8988T (cell line): ENCODE measurements around the gene ZFYVE27.
"Not testable (repeated sequence)": the region's sequence is repeated elsewhere in the genome, so short reads cannot be mapped to it uniquely, and the experiment has no call there.

Experiments
- DNase-seq: peaks from one replicate; pipeline ENCODE4 v3.0.0; 2011

The ZFYVE27 gene, protein sequence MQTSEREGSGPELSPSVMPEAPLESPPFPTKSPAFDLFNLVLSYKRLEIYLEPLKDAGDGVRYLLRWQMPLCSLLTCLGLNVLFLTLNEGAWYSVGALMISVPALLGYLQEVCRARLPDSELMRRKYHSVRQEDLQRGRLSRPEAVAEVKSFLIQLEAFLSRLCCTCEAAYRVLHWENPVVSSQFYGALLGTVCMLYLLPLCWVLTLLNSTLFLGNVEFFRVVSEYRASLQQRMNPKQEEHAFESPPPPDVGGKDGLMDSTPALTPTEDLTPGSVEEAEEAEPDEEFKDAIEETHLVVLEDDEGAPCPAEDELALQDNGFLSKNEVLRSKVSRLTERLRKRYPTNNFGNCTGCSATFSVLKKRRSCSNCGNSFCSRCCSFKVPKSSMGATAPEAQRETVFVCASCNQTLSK

DNA sequence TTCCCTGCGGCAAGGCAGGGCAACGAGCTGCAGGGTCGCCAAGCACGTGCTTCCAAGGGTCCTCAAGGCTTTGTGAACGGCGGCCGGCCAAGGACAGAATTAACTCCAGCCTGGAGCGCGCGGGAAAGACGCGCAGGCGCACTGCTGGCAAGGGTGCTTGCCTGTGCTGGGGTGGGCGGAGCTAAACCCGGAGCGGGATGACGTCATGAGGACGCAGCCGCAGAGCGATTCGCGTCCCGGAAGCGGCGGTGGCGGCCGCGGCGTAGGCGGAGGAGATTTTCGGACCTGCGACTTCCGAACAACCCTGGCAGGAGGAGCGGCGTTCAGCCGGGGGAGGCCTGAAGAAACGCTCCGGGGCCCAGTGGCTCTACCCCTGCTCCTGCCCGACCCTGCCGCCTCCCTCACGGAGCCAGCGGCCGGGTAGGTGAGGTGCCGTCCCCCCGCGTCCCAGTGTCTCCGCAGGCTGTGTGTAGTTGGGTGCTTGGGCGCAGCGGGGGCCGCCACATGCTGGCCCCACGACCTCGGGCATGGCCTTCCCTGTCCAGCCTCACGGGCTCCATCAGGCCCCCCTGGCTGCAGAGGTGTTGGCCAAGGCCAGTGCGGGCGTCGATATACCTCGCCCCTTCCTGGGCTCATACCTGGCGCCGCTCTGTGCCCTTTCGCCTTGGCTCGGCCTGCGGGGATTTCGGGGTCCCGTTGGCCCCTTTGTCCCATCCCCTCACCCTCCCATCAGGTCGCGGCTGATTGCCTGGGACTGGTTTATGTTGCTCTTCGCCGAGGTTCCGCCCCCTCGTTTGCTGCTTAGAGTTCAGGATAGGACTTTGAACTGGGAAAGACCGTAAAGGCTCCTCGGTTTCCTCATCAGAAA lies at the start of gene ZFYVE27:
ZFYVE27 (plus strand) TSS at position 227 of the 868 bp plus-strand sequence. CDS start 1,350 bp downstream, outside the sequence.
- peak; percentile 94 for DNase-seq

DNA sequence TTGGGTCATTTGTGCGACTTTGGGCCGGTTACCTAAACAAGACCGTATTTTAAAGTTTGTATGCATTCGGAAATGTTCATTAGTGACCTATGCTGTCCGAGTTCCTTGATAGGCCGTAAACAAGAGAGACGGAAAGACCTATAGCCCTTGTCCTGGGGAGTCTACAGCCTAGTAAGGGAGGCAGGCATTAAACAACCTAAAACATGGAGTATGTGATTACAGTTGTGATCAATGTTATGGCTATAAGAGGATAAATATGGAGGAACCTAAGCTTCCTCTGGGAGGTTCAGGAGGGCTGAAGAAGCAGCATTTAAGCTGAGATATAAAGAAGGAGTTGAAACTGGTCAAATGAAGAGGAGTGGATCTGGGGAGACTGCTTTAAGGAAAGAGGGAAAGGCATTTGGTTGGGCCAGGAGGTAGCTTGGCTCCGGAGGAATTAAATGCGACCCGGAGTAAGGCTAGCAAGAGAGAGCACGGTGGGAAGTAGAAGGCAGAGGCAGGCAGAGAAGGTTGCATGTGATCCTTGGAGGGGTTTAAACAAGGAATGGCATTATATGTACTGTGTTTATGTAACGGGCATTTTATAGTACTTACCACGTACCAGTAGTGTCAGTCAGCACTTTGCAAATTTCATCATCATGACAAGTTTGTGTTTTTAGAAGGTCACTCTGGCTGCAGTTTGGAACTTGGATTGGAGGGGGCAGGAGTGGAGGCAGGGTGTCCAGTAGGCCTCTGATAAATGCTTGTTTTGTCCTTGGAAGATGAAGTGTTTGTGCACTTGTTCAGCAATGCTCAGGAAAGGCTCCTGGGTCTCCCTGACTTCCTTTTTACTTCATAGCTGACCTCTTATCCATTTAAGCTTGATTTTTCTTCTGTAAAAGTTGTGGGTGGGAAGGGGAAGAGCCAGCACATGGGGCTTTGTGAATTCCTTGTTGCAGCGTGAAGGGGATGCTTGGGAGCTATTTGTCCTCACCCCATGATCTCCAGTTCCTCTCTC lies 48.8 kb upstream of the ZFYVE27 start:
- no peak for DNase-seq

DNA sequence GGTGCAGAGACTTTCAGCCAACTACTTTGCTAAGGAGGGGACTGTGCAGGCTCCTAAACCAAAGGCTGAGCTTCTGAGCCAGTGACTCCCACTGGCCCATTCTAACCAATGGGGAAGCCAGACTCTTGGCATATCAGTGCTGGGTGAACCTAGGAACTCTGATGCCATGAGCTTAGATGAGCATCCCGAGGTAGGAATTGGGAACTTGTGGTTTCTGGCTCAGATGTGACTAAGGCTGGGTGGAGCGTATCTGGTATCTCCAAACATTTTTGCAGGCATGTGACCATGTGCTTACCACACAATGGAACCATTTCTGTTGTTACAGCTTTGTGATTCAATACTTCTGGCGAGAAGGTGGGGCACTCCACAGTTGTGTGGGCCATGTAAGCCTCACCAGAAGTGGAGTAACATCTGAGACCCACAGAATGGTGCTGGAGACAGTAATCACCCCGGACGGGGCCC lies 47.3 kb upstream of the ZFYVE27 start:
- no peak for DNase-seq

DNA sequence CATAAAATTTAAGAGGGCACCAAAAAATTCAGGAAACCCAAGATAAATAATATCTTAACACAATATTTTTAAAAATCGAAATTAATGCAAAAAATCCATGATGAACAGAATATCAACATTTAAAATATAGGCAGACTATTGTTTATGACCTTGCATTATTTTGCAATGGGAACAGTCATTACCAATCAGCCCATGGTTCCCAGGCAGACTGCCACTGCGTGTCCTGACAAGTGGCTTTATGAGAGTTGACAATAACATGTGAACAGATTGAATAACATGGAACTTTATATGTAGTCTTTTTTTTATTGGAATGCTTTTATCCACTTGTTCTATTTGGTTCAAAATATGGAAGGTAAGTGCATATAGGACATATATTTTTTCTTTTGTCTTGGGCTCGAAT lies 46.8 kb upstream of the ZFYVE27 start:
- DNase-seq: no peak

DNA sequence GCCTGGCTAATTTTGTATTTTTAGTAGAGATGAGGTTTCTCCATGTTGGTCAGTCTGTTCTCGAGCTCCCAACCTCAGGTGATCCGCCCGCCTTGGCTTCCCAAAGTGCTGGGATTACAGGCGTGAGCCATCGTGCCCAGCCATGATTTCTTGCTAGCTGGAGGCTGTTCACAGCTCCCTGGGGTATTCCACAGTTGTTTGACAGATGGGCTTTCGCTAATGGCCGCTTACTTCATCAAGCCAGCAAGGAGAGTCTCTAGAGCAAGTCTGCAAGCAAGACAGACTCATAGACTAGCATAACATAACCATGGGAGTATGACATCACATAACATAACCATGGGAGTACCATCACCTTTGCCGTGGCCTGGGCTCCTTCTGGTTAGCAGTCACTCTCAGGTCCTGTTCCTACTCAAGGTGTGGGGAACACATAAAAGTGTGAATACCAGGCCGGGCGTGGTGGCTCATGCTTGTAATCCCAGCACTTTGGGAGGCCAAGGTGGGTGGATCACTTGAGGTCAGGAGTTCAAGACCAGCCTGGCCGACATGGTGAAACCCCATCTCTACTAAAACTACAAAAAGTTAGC lies 38.8 kb upstream of the ZFYVE27 start:
- not testable (repeated sequence) for DNase-seq

DNA sequence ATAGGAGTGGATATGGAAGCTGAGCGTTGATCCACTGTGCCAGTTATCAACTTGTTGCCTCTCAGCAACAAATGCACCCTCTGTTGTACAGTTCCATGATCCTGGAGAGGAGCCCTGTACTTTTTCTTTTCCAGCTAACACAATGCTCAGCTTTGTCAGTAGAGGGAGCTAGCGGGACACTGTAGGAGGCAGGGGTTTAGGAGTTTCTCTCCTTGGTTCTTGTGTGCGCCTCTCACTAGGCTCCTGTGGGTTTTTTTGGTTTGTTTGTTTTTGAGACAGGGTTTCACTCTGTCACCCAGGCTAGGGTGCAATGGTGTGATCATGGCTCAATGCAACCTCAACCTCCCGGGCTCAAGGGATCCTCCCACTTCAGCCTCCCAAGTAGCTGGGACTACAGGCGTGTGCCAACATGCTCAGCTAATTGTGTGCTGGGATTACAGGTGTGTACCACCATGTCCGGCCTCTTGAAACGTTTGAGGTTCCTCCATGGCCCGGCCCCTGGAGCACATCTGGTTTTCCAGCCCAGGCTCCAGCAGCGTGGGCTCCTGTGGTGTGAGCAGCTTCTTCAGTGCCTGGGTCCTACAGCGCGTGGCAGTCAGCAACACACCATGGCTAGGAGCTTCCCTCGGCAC lies 35.4 kb upstream of the ZFYVE27 start:
- DNase-seq: no peak

DNA sequence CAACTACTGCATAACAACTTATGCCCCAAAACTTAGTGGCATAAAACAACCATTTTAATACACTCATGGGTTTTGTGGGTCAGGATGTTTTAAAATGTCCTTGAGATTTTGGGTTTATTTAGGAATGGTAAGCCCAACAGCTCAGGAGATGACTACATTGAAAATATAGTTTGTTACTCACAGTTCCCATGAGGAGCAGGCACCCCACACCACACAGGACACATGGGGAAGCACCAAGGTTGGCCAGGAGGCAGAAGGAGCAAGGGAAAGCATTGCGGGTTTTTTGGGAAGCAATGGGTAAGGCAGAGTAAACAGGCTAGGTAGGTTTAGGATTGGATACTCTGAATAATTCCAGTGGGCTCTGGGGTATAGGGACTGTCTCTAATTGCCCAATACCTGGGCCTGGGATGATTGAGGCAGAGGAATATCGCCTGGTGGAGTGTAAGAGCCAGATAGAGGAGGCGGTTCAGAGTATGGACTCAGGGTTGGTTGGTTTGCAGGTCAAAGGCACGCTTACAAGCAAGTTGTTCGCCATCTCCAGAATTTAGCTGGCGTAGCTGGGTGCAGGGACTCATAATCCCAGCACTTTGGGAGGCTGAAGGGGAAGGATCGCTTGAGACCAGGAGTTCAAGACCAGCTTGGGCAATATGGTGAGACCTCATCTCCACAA lies 33.4 kb upstream of the ZFYVE27 start:
- DNase-seq: no peak

DNA sequence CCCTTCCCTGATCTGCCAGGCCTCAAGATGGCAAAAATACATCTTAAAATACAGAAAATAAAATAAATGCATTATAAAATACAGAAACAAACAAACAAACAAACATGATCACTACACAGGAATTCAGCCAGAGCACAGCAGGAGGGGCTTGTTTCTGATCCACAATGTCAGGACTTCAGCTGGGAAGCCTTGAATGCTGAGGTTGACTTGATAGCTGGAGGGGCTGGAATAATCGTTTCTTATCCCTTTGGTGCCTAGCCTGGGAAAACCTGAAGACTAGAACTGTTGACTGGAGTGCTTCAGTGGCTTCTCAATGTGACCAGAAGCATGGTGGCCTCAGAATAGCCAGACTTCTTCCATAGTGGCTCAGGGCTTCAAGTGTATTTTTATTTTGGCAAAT lies 32.6 kb upstream of the ZFYVE27 start:
- DNase-seq: no peak

DNA sequence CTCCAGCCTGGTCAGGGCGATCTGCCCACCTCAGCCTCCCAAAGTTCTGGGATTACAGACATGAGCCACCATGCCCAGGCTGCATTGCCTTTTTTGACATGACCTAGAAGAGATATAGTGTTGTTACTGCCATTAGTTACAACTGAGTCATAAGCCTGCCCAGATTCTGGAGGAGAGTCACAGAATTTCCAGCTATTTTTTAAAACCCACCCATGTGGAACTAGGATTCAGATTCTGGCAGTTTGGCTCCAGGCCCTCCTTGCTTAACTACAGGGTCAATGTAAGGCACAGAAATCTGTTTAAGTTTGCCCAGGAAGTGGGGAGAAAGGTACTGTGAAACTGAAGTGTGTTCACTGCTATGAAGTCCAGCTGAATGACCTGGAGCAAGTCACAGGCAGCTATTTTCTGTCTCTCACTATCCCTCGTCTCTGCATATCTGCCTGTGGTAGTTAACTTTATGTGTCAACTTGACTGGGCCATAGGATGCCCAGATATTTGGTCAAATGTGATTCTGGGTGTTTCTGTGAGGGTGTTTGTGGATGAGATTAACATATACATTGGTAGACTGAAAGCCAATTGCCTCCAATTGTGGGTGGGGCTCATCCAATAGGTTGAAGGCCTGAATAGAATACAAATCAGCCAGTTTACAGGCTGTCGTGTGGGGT lies 31.8 kb upstream of the ZFYVE27 start:
- DNase-seq: no peak

DNA sequence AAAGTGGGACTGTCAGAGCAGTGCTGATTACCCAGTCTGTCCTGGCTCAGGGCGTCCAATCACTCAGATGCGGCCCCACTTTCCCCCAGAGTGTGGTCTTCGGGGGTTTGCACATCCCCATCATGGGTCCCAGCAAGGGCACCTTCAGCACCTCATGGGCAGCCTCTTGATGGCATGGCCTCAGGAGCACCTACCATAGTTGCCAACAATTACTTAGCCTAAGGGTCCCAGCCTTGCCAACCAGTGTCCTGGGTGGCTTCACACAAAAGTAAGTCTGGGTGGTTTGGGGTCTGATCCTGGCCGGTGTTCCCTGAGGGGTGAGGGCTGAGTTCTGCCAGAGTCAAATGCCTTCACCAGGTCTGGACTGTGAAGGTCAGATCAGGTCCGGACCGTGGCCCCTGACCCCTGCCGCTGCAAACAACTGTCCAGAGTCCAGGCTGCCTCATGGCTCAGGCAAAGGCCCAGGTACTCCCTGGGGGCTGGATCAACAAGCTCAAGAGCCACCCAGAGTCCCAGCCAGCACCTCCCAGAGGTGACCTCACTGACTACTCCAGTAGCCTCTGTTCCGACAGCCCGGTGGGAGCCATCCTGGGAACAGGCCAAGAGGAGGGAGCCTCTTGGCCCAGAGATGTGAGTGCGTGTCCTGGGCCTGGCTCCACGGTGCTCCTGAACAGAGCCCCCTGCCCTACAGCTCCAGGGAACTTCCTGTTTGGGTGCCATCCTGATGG lies 29.6 kb upstream of the ZFYVE27 start:
- no peak for DNase-seq

DNA sequence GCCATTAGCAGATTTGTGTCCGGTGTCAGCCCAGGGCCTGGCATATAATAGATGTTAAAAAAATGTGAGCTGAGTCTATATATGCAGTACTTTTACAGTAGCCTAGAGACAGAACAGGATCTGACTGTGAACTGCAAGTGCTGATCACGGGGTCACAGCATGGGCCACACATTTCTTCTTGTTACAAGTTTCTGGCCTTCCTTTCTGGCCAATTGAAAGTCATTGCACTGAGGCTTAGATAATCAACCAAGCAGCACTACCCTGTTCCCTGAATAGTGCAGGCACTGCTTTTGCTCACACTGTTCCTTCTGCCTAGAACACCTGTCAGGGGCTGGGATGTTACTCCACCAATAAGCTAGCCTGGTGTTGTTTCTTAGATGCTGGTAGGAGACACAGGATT lies 28.8 kb upstream of the ZFYVE27 start:
- DNase-seq: no peak

DNA sequence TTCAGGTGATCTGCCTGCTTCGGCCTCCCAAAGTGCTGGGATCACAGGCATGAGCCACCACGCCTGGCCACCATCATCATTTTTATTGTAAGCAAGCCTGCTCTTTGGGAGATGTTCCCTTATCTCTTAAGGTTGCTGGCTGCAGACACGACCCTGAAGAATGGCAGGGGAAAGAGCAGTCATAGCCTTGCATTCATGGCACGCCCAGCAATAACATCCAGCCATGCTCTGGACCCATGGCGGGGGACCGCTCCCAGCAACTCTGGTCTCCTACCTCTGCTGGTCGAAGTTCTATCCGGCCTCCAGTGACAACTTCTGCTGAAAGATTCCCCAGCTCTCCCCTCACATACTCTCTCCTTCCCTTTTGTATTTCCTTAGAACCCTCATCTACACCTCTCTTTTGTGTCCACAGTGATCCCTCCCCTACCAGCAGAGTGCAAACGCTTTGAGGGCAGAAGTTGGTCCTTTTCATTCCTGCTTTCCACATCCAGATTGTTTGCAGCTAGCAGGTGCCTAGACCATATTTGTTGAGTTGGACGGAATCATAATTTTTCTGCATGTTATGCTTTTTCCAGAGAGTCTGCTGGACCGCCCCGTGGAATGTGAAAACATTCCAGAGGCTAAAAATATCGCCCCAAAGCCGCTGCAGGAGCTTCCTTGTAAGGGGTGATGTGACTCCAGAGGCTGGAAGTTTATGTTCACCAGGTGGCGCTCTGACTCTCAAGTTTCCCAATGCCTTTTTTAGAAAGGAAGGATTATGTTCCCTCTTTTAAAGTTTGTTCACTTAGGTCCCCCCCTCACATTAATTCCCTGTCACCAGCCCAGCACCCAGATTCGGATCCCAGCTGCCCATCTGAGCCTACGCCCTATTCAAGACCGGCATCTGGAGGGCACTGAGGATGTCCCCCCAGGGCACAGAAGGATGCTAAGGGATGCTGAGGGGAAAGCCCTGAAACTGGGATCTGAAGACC lies 27.7 kb upstream of the ZFYVE27 start:
- peak; percentile 63 for DNase-seq

DNA sequence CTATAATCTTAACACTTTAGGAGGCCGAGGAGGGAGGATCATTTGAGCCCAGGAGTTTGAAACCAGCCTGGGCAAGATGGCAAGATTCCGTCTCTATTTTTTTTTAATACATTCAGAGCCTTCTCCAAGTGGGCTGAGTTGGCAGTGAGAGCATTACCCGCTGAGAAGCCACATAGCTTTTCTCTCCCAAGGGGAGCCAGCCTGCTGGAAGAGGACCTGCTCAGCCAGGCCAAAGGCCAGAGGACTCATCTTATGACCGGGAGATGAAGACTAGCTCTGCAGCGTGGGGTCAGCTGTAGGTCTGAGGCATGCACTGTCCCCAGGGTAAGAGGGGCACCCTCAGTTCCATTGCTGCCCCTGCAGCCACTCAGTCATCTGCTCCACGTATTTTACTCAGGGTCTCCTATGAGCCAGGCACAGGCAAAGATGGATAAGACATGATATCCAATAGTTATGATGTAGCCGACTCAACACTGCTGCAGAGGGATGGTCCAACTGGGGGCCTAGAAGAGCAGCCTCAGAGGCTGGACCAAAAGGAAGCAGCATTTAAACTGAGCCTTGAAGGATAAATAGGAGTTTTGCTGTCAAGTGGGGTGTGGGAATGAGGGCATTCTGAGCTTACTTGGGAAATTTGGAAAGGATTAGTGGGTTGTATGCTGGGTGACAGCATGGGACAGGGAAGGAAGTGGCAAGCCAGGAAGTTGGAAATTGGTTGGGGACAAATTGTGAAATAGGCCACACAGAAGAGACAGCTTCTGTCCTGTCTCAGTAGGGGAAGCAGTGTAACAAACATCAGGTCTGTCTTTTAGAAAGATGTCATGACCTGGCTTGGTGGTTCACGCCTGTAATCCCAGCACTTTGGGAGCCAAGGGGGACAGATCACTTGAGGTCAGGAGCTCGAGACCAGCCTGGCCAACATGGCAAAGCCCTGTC lies 25.0 kb upstream of the ZFYVE27 start:
- no peak for DNase-seq

DNA sequence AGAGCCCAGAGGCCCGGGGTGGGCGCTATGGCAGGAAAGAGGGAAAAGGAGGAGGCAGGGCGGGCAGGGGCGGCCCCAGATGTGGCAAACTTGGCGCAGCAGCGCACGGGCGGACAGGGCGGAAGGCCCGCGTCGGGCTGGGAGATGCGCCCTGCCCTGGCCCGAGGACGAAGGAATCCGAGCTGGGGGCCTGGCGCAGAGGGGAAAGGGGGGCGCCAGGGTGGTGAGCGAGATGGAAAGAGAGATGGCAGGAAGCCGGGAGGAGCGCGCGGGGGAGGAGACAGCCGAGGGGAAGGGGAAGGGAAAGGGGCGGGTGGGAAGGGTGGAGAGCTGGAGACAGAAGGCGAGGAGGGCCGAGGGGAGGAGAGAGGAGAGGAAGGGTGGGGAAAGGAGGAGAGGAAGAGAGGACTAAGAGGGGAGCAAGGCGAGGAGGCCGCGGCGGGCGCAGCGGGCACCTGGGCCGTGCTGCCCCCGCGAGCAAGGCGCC lies 23.5 kb upstream of the ZFYVE27 start, which contains the start of gene MARVELD1:
MARVELD1 (plus strand) TSS at position 392 of the 487 bp plus-strand sequence. CDS start 147 bp downstream, outside the sequence.
- peak; percentile 92 for DNase-seq

DNA sequence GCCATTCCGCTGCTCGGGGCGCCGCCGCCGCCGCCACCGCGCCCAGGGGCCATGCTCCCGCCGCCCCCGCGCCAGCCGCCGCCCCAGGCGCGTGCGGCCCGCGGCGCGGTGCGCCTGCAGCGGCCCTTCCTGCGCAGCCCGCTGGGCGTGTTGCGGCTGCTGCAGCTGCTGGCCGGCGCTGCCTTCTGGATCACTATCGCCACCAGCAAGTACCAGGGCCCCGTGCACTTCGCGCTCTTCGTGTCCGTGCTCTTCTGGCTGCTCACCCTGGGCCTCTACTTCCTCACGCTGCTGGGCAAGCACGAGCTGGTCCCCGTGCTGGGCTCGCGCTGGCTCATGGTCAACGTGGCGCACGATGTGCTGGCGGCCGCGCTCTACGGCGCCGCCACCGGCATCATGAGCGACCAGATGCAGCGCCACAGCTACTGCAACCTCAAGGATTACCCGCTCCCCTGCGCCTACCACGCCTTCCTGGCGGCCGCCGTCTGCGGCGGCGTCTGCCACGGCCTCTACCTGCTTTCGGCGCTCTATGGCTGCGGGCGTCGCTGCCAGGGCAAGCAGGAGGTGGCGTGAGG lies 23.0 kb upstream of the ZFYVE27 start:
- peak; percentile 90 for DNase-seq

DNA sequence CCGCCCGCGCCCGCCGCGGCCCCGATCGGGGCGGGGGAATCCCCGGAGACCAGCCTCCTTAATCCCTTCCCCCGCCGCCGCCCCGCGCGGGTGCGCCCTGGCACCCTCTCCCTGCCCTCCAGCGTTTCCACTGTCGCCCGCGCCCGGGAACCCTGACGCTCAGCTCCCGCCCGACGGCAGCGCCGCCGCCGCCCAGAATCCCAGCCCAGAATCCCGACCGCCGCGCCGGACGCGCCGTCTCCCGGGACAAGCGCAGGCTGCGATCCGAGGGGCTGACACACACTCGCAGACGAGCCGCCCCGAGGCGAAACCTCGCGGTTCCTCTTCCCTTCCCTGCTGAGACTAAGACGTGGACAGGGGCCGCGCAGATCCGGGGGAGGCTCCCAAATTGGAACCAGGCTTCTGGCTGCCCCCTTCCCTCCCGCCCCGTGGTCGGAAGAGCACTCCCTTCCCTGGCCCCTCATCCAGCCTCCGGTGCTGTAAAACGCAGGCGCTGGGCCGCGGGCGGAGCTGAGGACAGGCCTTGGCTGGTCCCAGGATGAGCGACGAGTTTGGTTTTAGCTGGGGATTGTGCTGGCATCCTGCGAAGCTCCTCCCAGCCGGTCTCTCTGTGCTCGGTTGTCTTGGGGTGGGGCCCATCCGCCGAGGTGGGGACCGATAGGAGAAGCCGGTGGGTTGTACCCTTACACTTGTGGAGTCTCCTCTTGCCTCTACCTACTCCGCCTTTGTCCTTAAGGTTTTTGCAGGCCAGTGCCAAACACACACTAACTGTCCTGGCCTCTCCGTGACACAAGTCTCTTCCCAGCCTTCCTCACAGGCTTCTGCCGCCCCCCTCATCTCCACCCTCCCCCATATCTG lies 22.3 kb upstream of the ZFYVE27 start:
- DNase-seq: peak; percentile 84
